GM06990 (cell line): Measurements from ENCODE around the gene LHX8.
"Not testable (repeated sequence)": the region's sequence is repeated elsewhere in the genome, so short reads cannot be mapped to it uniquely, and the experiment has no call there.

Experiments
- DNase-seq: peaks from one replicate; pipeline ENCODE4 v3.0.0-alpha.2; 2011; ENCODE audit not compliant: insufficient read length; ENCODE audit errors: extremely low read depth
- H3K27me3 ChIP-seq: replicated peaks from 2 replicates; pipeline ENCODE4 v1.6.0; 2011; ENCODE audit warnings: low read length; ENCODE audit not compliant: control insufficient read depth, insufficient read depth
- H3K36me3 ChIP-seq: 2 replicates; pipeline ENCODE4 v1.5.1; 2011; ENCODE audit warnings: low read length; ENCODE audit not compliant: control insufficient read depth, insufficient read depth
- H3K4me3 ChIP-seq: replicated peaks from 2 replicates; pipeline ENCODE4 v1.5.1; 2011; ENCODE audit warnings: low read depth, mild to moderate bottlenecking, control low read depth, low read length
- TF ChIP-seq, protein P1 (sequence below): IDR thresholded peaks from 2 replicates; pipeline ENCODE4 v1.5.1; 2011; ENCODE audit warnings: low read length, control low read depth, mild to moderate bottlenecking, inconsistent platforms; ENCODE audit not compliant: insufficient read depth, poor library complexity, severe bottlenecking

Gene LHX8

DNA sequence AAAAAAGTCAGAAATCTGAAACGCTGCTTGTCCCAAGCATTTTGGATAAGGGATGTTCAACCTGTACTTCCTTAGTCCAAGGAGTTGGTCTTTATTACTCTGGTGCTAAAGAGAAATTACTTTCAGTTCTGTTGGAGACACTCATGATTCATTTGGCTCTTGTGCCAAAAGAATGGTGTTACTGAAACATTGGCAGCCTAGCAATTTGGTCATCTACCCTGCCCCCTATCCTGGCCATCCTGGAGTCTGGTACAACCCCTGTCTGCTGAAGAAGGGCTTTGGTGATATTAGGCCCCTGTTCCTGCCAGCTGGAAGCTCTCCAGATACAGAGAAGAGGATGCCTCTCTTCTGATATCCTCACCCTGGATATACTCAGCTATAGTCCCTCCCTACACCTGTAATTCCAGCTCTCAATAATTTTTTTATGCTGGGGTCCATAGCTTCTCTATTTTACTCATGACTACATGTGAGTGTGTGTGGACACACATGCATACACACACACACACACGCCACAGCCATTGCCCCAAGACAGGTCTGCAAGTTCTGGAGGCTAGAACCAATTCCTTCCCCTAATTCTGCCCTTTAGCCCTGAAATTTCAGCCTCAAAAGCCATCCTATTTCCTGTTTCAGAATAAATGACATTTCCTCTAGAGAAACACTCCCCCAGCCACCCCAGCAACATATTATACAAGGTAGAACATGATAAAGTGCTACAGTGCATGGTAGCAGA is 40.0 kb downstream of the LHX8 start:
- H3K36me3 ChIP-seq, result no peaks in the 10 kb centered on the region
- TF ChIP-seq, protein P1, sequence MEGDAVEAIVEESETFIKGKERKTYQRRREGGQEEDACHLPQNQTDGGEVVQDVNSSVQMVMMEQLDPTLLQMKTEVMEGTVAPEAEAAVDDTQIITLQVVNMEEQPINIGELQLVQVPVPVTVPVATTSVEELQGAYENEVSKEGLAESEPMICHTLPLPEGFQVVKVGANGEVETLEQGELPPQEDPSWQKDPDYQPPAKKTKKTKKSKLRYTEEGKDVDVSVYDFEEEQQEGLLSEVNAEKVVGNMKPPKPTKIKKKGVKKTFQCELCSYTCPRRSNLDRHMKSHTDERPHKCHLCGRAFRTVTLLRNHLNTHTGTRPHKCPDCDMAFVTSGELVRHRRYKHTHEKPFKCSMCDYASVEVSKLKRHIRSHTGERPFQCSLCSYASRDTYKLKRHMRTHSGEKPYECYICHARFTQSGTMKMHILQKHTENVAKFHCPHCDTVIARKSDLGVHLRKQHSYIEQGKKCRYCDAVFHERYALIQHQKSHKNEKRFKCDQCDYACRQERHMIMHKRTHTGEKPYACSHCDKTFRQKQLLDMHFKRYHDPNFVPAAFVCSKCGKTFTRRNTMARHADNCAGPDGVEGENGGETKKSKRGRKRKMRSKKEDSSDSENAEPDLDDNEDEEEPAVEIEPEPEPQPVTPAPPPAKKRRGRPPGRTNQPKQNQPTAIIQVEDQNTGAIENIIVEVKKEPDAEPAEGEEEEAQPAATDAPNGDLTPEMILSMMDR, result no peak
- no peak overlapping the region for H3K4me3 ChIP-seq
- no peaks in the 10 kb centered on the region for H3K27me3 ChIP-seq
- no peak for DNase-seq

DNA sequence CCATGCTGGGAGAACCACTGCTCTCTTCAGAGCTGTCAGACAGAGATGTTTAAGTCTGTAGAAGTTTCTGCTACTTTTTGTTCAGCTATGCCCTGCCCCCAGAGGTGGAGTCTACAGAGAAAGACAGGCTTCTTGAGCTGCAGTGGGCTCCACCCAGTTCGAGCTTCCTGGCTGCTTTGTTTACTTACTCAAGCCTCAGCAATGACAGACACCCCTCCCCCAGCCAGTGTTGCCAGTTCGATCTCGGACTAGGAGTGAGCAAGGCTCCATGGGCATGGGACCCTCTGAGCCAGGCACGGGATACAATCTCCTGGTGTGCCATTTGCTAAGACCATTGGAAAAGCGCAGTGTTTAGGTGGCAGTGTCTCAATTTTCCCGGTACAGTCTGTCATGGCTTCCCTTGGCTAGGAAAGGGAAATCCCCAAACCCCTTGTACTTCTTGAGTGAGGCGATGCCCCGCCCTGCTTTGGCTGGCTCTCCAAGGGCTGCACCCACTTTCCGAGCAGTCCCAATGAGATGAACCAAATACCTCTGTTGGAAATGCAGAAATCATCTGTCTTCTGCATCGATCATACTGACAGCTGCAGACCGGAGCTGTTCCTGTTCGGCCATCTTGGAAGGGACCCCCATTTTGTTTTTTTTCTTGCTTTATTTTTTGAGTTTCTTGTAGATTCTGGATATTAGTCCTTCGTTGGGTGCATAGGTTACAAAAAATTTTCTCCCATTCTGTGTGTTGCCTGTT is 47.2 kb downstream of the LHX8 start:
- not testable (repeated sequence) for DNase-seq, H3K4me3 ChIP-seq

DNA sequence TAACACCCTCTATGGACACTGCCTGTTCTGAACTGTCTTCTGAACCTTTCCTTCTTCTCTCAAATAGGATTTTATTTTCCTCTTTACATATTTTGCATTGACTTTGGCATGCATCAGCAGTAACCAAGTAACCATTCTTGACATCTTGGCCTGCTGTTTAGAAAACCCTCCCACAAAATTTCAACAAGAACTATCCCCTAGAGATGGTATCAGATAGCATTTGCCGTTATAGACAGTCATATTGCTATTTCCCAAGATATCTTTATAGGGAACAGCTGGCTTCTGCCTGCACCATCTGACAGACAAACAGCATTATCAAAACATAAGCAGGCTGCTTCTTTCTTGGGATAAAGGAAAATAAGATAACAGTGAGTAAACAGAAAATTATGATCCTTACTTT is 54.7 kb downstream of the LHX8 start:
- no peaks in the 10 kb centered on the region for H3K27me3 ChIP-seq
- H3K4me3 ChIP-seq, result no peak overlapping the region
- DNase-seq, result no peak
- H3K36me3 ChIP-seq, result no peaks in the 10 kb centered on the region
- TF ChIP-seq, protein P1, result no peak

More for the DNA sequence above, 47.2 kb downstream of the LHX8 start:
- not testable (repeated sequence) for H3K27me3 ChIP-seq, H3K36me3 ChIP-seq

DNA sequence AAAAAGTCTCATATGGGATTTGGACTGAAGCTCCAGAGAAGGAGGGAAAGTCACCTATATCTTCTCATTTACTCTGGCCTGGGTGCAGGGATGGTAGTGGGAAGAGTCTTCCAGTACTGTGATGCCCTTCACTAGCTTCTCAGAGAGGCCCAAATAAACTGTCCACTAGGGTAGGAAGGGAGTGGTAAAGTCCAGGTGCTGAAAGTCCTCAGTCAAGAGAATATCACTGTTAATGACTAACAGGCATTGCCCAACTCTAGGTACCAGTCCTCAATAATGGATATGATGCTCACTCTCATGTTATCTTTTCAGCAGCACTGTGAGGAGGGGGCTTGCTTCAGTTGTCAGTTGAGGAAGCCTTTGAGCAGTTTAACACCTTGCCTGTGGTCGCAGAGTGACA is 64.0 kb downstream of the LHX8 start:
- DNase-seq, result no peak
- H3K27me3 ChIP-seq, result no peaks in the 10 kb centered on the region

DNA sequence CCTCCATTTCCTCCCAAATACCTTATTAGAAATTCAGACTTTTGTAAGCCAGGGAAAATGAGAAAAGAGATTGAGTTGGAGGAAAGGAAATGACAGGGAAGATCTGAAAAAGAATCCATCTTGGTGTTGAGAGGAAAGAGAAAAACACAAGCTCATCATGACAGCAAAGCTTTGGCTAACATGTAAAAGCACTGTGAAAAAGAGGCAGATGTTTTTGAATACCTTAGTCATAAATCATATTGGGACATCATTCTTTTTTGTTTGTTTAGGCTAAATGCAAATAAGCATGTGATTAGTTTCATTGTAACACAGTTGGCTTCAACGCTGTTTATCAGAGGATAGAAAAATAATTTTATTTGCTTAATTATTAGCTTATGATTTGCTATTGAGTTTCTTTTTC is 64.6 kb downstream of the LHX8 start:
- DNase-seq, result no peak

More for the DNA sequence above, 64.0 kb downstream of the LHX8 start:
- H3K36me3 ChIP-seq, result no peaks in the 10 kb centered on the region
- TF ChIP-seq, protein P1, result no peak
- H3K4me3 ChIP-seq, result no peak overlapping the region

DNA sequence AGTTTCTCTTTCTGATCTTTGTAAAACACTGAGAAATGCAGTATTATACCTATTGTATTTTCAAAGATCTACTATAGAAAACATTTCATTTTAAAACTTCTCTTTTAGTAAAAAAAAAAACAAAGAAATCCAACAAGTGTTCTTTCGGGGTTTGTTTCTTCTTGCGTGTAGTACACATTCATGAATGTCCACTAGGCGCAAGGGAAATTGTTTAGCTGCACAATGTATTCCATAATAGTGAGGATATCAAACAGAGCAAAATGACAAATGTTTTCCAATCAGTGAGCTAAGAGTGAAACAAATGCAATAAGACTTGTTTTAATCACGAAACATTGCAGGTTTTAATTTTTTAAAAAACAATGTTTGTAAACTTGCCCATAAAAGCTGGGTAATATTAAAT is 68.6 kb downstream of the LHX8 start:
- H3K36me3 ChIP-seq, result no peaks in the 10 kb centered on the region
- TF ChIP-seq, protein P1, result no peak
- H3K27me3 ChIP-seq, result no peaks in the 10 kb centered on the region
- no peak overlapping the region for H3K4me3 ChIP-seq
- no peak for DNase-seq

More for the DNA sequence above, 64.6 kb downstream of the LHX8 start:
- Histone ChIP-seq H3K36me3 (no peaks in the 10 kb centered on the region), H3K27me3 (no peaks in the 10 kb centered on the region), H3K4me3 (no peak overlapping the region)
- TF ChIP-seq, protein P1, result no peak
